Lower lobe of right lung (tissue), 2 donors: Measurements from ENCODE around the gene CAMK2A. TPM values are rescaled to one million over a fixed set of nuclear protein-coding genes. Genes with fewer than 3 reads are reported as not detected.

Experiments used
- ATAC-seq, 2 donors: fragments of 200-7000 bp; cut with Tn5 transposase; one replicate each; pipeline ENCODE4 v1.9.1; 2020 to 2022; ENCODE audit warnings: mild to moderate bottlenecking in 2 of 2, moderate library complexity in 2 of 2
- DNase-seq: peaks from one replicate; pipeline ENCODE4 v3.0.0-alpha.2; 2020
- H3K27ac ChIP-seq: fragments of 200-600 bp; one replicate; pipeline ENCODE4 v1.8.0; 2022
- H3K27me3 ChIP-seq: fragments of 200-600 bp; one replicate; pipeline ENCODE4 v1.8.0; 2022; ENCODE audit warnings: low read depth
- H3K36me3 ChIP-seq: fragments of 200-600 bp; one replicate; pipeline ENCODE4 v1.8.0; 2022; ENCODE audit warnings: mild to moderate bottlenecking
- H3K4me1 ChIP-seq: fragments of 200-600 bp; one replicate; pipeline ENCODE4 v1.8.0; 2022
- H3K4me3 ChIP-seq: fragments of 200-600 bp; one replicate; pipeline ENCODE4 v1.8.0; 2022; ENCODE audit warnings: mild to moderate bottlenecking
- H3K9me3 ChIP-seq: fragments of 200-600 bp; one replicate; pipeline ENCODE4 v1.8.0; 2022
- intact Hi-C: fragments of 100-400 bp; cut with DNase I; formaldehyde crosslinking; loops from one replicate; pipeline ENCODE4 v1.11.0; 2022
- total RNA-seq: library from RNA; stranded (reverse); fragmentation: NEBNext Ultra II Directional; extraction: Animal tissue kit (Norgen Biotek cat#: 25700); gene quantifications from one replicate; pipeline ENCODE4 v1.2.1, GENCODE V29; 2021
- TF ChIP-seq, protein P1 (sequence below): fragments of 200-600 bp; IDR thresholded peaks from one replicate; pipeline ENCODE4 v1.8.0; 2022; ENCODE audit warnings: antibody characterized with exemption, mild to moderate bottlenecking
- donor health status: DM: no; HTN: yes; CAD: no; lungs with severe emphysema.

Gene CAMK2A
- total RNA-seq, 1 donor from 2014 or later: 1.3 TPM

DNA sequence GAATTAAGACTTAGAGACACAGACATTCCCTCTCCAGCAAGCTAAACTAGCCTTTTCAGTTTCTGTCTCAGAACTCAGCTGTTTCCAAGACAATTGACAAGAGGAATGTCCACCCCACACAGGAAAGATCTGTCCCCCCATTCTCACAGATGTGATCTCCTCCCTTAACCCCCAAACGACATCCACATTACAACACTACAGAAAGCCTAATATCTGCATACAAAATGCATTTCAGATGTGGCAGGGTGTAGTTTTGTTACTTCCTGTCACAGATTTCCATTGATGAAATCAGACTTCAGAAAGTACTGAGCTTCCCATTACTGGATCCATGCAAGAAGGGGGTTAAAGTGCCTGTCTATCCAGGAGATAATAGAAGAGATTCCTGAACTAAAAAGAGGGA is 16.0 kb upstream of the CAMK2A start:
- no peak for ATAC-seq
- no peak overlapping the region for H3K4me3 ChIP-seq
- no peaks in the 10 kb centered on the region for H3K9me3 ChIP-seq
- no peak for DNase-seq
- intact Hi-C loops: no loop called here
- H3K4me1 ChIP-seq: peaks cover 23% of the 10 kb centered on the region
- TF ChIP-seq, protein P1, sequence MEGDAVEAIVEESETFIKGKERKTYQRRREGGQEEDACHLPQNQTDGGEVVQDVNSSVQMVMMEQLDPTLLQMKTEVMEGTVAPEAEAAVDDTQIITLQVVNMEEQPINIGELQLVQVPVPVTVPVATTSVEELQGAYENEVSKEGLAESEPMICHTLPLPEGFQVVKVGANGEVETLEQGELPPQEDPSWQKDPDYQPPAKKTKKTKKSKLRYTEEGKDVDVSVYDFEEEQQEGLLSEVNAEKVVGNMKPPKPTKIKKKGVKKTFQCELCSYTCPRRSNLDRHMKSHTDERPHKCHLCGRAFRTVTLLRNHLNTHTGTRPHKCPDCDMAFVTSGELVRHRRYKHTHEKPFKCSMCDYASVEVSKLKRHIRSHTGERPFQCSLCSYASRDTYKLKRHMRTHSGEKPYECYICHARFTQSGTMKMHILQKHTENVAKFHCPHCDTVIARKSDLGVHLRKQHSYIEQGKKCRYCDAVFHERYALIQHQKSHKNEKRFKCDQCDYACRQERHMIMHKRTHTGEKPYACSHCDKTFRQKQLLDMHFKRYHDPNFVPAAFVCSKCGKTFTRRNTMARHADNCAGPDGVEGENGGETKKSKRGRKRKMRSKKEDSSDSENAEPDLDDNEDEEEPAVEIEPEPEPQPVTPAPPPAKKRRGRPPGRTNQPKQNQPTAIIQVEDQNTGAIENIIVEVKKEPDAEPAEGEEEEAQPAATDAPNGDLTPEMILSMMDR: no peak
- peaks cover 25% of the 10 kb centered on the region for H3K27me3 ChIP-seq
- H3K27ac ChIP-seq: peak overlapping the region; percentile 65
- no peaks in the 10 kb centered on the region for H3K36me3 ChIP-seq

DNA sequence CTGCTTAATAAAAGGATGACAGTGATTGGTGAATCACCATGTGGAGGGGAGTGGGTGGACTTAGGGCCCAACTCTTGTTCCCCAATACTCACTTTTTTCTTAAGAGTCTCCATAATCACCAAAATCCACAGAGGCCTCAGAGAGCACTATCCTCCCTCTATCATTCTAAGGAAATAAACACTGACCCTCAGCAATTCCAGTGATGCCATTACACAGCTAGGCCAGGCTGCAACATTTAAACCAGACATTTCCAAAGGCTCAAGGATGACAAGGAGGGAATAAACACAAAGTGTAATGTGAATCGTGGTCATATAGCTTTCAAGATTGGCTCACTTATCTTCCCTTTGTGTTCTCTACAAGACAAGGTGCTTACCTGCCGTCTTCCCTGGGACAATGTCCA is 15.5 kb upstream of the CAMK2A start:
- DNase-seq: no peak
- Histone ChIP-seq H3K9me3 (no peaks in the 10 kb centered on the region), H3K4me3 (no peak overlapping the region), H3K4me1 (peaks cover 23% of the 10 kb centered on the region), H3K36me3 (no peaks in the 10 kb centered on the region), H3K27me3 (peaks cover 25% of the 10 kb centered on the region), H3K27ac (peak overlapping the region; percentile 65)
- ATAC-seq: no peak
- intact Hi-C loops: no loop called here
- TF ChIP-seq, protein P1: no peak

DNA sequence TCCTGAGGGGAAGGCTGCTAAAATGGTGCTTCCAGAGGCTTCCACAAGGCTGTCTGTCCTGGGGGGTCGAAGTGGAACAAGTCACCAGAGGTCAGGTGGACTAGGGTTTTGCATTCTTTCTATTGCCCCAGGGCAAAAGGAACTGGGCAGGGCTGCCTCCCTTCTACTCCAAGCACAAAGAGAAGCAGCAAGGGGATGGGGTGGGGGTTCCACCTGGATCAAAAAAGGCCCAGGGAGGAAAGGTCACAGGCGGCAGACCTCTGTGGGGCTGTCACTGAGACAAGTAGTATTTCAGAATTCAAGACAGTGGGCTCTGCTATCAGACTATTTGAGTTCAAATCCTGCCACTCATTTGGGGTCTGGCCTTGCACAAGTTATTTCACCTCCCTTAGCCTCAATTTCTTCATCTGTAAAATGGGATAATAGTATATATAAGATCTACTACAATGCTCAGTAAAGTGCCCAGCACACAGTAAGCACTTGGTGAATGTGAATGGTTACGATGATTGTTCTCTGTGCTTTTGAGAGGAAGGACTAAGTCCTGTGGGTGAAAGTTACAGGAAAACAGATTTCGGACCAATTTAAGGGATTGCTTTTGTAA is 15.0 kb upstream of the CAMK2A start:
- Histone ChIP-seq H3K4me1 (peaks cover 23% of the 10 kb centered on the region), H3K9me3 (no peaks in the 10 kb centered on the region), H3K36me3 (no peaks in the 10 kb centered on the region), H3K4me3 (no peak overlapping the region), H3K27me3 (peaks cover 25% of the 10 kb centered on the region), H3K27ac (peak overlapping the region; percentile 65)
- DNase-seq (no peak), ATAC-seq (no peak)
- intact Hi-C loops: no loop called here
- TF ChIP-seq, protein P1: no peak

DNA sequence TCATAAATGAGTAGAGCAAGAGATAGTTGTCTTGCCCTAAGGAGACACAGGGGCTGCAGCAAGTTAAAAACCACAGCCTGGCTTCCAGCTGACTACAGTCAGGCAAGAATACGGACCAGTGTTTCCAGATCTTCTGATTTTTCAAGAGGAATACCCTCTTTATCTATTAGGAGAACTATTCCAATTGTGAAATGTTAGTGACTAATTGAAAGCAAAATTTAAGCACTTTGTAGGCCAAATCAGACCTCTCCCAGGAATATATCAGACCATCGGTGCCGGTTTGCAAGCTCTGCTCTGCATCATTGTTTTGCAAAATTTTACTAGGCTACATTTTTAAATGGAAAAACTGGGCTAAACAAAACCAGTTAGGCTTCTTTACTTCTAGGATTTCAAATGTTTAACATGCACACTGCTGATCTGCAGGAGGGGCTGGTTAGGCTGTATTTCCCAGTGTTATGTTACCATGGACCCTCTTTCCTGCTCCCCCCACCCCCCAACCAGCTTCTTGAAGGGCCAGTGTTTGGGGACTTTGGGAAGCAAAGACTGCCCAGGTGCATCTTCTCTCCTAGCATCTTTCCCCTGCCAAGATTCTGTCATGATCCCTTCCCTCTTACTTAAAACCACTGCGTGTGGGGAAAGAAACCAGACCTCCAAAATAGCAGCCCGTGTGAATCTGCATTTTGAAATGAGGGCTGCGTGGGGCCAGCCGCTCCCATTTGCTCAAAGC is 14.2 kb upstream of the CAMK2A start:
- peak overlapping the region; percentile 73 for H3K27ac ChIP-seq
- DNase-seq: no peak

DNA sequence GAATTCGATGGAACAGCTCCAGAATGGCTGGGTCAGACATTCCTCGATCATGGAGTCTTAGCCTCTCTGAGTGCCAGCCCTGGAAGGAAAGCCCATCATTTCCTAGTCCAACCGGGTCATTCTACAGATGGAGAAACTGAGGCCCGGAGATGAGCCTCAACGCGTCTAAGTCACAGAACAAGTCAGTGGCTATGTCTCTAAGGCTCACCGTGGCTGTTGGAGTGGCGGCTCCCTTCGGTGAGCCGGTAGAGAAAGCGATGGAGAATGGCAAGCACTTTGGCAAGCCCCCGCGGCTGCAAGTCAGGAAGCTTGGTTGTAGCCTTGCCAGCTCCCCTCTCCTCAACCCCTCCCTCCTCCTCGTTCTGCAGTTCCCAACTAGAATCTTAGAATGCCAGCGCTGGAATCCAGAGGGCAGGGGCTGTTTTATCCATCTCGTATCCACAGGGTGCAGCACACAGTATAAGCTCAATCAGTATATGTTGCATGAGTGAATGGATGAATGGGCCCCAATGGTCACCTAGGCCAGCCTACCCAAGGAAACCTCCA is 13.6 kb upstream of the CAMK2A start:
- peak overlapping the region; percentile 49 for H3K4me3 ChIP-seq
- no peaks in the 10 kb centered on the region for H3K9me3 ChIP-seq
- no peak for ATAC-seq
- peaks cover 23% of the 10 kb centered on the region for H3K4me1 ChIP-seq
- no peak for DNase-seq
- intact Hi-C loops: no loop called here
- H3K36me3 ChIP-seq: no peaks in the 10 kb centered on the region
- peaks cover 25% of the 10 kb centered on the region for H3K27me3 ChIP-seq
- H3K27ac ChIP-seq: peak overlapping the region; percentile 73
- TF ChIP-seq, protein P1: no peak

More for the DNA sequence above, 14.2 kb upstream of the CAMK2A start:
- Histone ChIP-seq H3K36me3 (no peaks in the 10 kb centered on the region), H3K27me3 (peaks cover 25% of the 10 kb centered on the region), H3K4me3 (no peak overlapping the region), H3K4me1 (peaks cover 23% of the 10 kb centered on the region), H3K9me3 (no peaks in the 10 kb centered on the region)
- intact Hi-C loops: no loop called here
- peak in 1 of 2 donors; percentile 18 for ATAC-seq
- TF ChIP-seq, protein P1: no peak
